HepG2 (cell line): ENCODE results near the gene UTP11. TPM values are rescaled to one million over a fixed set of nuclear protein-coding genes. Genes with fewer than 3 reads are reported as not detected.

ENCODE experiments used
- ATF1 ChIP-seq: IDR thresholded peaks from 2 replicates; pipeline ENCODE4 v1.6.1; 2016; ENCODE audit warnings: mild to moderate bottlenecking, control low read depth
- ATM ChIP-seq: fragments of 450-650 bp; IDR thresholded peaks from 2 replicates; pipeline ENCODE4 v1.7.1; 2017; ENCODE audit warnings: mild to moderate bottlenecking, borderline replicate concordance
- ISX ChIP-seq: sonication (generic); formaldehyde crosslinking; conservative IDR thresholded peaks from 2 replicates; pipeline ENCODE4 v1.5.0; 2020; ENCODE audit warnings: missing genetic modification reagents
- KLF6 ChIP-seq: IDR thresholded peaks from 2 replicates; pipeline ENCODE4 v1.8.0; 2016; ENCODE audit warnings: missing biosample characterization, missing genetic modification reagents
- MEF2D ChIP-seq: sonication (generic); formaldehyde crosslinking; IDR thresholded peaks from 2 replicates; pipeline ENCODE4 v1.5.1; 2020; ENCODE audit warnings: mild to moderate bottlenecking, missing genetic modification reagents
- MIXL1 ChIP-seq: IDR thresholded peaks from 2 replicates; pipeline ENCODE4 v1.6.1; 2016
- NFIB ChIP-seq: sonication (generic); formaldehyde crosslinking; IDR thresholded peaks from 2 replicates; pipeline ENCODE4 v1.9.0; 2021; ENCODE audit warnings: missing genetic modification reagents, mild to moderate bottlenecking, borderline replicate concordance
- NFKB2 ChIP-seq: sonication (generic); formaldehyde crosslinking; IDR thresholded peaks from 2 replicates; pipeline ENCODE4 v1.4.0; 2020; ENCODE audit warnings: missing genetic modification reagents, borderline replicate concordance
- RCOR2 ChIP-seq: IDR thresholded peaks from 2 replicates; pipeline ENCODE4 v1.6.1; 2016; ENCODE audit warnings: missing biosample characterization, missing genetic modification reagents
- SNAPC2 ChIP-seq: sonication (generic); formaldehyde crosslinking; IDR thresholded peaks from 2 replicates; pipeline ENCODE4 v1.8.1; 2022; ENCODE audit warnings: mild to moderate bottlenecking, missing genetic modification reagents
- SP4 ChIP-seq: sonication (generic); formaldehyde crosslinking; IDR thresholded peaks from 2 replicates; pipeline ENCODE4 v1.8.1; 2023; ENCODE audit warnings: mild to moderate bottlenecking, missing genetic modification reagents
- TCF7 ChIP-seq: sonication (generic); IDR thresholded peaks from 2 replicates; pipeline ENCODE4 v1.6.1; 2016; ENCODE audit warnings: antibody characterized with exemption, low read depth
- ZKSCAN1 ChIP-seq: fragments of 150-350 bp; IDR thresholded peaks from 2 replicates; pipeline ENCODE4 v1.6.1; 2014; ENCODE audit warnings: low read length
- ZMYM4 ChIP-seq: sonication (generic); formaldehyde crosslinking; IDR thresholded peaks from 2 replicates; pipeline ENCODE4 v1.8.1; 2023; ENCODE audit warnings: mild to moderate bottlenecking, missing genetic modification reagents
- ZNF468 ChIP-seq: sonication (generic); formaldehyde crosslinking; IDR thresholded peaks from 2 replicates; pipeline ENCODE4 v1.8.0; 2022; ENCODE audit warnings: mild to moderate bottlenecking, moderate library complexity, missing genetic modification reagents
- ZNF563 ChIP-seq: sonication (generic); formaldehyde crosslinking; IDR thresholded peaks from 2 replicates; pipeline ENCODE4 v1.8.0; 2022; ENCODE audit warnings: mild to moderate bottlenecking, moderate library complexity, missing genetic modification reagents
- ZNF616 ChIP-seq: sonication (generic); formaldehyde crosslinking; IDR thresholded peaks from 2 replicates; pipeline ENCODE4 v1.5.0; 2020; ENCODE audit warnings: low read depth, mild to moderate bottlenecking, missing genetic modification reagents
- ZNF773 ChIP-seq: sonication (generic); formaldehyde crosslinking; IDR thresholded peaks from 2 replicates; pipeline ENCODE4 v1.4.0; 2020; ENCODE audit warnings: missing genetic modification reagents, borderline replicate concordance
- ZNF777 ChIP-seq: sonication (generic); formaldehyde crosslinking; IDR thresholded peaks from 2 replicates; pipeline ENCODE4 v1.4.0; 2020; ENCODE audit warnings: missing genetic modification reagents
- polyA plus RNA-seq, 8 experiments: library from polyadenylated mRNA; depleted of rRNA in 3 of 8; stranded (reverse) in 7 of 8; unstranded in 1 of 8; fragments of >200 nt; fragmentation: Illumina TruSeq in 4 of 8; extraction: Trizol in 4 of 8; gene quantifications; 2 replicates each; pipeline versions ENCODE4 v1.2.1 to v1.2.3, GENCODE V29; 2011 to 2016; ENCODE audit warnings: low read depth in 4 of 8, missing spikeins in 1 of 8, mixed read lengths in 1 of 8; ENCODE audit not compliant: insufficient read depth in 1 of 8
- total RNA-seq, 5 experiments: library from RNA; depleted of rRNA; stranded (reverse); fragments of >200 nt; fragmentation: Illumina TruSeq; extraction: Trizol; gene quantifications; 2 replicates each; pipeline ENCODE4 v1.2.3, GENCODE V29; 2016; ENCODE audit warnings: low read depth in 1 of 5
- TF ChIP-seq, protein P1 (sequence below): sonication (generic); formaldehyde crosslinking; IDR thresholded peaks from 2 replicates; pipeline ENCODE4 v1.4.0; 2020; ENCODE audit warnings: missing genetic modification reagents, borderline replicate concordance
- TF ChIP-seq, protein P2 (sequence below): sonication (generic); formaldehyde crosslinking; IDR thresholded peaks from 2 replicates; pipeline ENCODE4 v1.9.0; 2021; ENCODE audit warnings: missing genetic modification reagents, mild to moderate bottlenecking, borderline replicate concordance
- TF ChIP-seq, protein P3 (sequence below): sonication (generic); formaldehyde crosslinking; IDR thresholded peaks from 2 replicates; pipeline ENCODE4 v1.4.0; 2020; ENCODE audit warnings: missing genetic modification reagents, mild to moderate bottlenecking, borderline replicate concordance
- TF ChIP-seq, protein P4 (sequence below): sonication (generic); formaldehyde crosslinking; IDR thresholded peaks from 2 replicates; pipeline ENCODE4 v1.5.1; 2020; ENCODE audit warnings: mild to moderate bottlenecking, missing genetic modification reagents

Gene UTP11
- total and polyA plus RNA-seq, 2 of the 13 experiments (the other 11 are each of a cell fraction or from before 2014, with no cell fraction given), result 13.5 to 44.8 TPM

DNA sequence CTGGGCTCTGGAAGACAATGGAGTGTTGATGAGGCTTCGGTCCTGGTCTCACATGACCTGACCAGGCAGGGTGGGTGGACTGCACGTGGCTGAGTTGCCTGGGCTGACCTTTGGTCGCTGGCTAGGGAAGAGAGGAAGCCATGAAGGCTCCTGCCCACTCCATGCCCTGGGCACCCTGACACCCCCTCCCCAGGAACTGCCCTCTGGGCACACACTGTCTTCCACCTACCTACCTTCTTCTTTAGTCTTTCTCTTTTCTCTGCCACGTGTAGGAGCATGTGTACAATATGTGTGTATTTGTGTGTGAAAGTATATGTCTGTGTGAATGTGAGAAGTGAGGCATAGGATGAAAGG, 19.0 kb downstream of the UTP11 start (continued):
- TF ChIP-seq, protein P1, sequence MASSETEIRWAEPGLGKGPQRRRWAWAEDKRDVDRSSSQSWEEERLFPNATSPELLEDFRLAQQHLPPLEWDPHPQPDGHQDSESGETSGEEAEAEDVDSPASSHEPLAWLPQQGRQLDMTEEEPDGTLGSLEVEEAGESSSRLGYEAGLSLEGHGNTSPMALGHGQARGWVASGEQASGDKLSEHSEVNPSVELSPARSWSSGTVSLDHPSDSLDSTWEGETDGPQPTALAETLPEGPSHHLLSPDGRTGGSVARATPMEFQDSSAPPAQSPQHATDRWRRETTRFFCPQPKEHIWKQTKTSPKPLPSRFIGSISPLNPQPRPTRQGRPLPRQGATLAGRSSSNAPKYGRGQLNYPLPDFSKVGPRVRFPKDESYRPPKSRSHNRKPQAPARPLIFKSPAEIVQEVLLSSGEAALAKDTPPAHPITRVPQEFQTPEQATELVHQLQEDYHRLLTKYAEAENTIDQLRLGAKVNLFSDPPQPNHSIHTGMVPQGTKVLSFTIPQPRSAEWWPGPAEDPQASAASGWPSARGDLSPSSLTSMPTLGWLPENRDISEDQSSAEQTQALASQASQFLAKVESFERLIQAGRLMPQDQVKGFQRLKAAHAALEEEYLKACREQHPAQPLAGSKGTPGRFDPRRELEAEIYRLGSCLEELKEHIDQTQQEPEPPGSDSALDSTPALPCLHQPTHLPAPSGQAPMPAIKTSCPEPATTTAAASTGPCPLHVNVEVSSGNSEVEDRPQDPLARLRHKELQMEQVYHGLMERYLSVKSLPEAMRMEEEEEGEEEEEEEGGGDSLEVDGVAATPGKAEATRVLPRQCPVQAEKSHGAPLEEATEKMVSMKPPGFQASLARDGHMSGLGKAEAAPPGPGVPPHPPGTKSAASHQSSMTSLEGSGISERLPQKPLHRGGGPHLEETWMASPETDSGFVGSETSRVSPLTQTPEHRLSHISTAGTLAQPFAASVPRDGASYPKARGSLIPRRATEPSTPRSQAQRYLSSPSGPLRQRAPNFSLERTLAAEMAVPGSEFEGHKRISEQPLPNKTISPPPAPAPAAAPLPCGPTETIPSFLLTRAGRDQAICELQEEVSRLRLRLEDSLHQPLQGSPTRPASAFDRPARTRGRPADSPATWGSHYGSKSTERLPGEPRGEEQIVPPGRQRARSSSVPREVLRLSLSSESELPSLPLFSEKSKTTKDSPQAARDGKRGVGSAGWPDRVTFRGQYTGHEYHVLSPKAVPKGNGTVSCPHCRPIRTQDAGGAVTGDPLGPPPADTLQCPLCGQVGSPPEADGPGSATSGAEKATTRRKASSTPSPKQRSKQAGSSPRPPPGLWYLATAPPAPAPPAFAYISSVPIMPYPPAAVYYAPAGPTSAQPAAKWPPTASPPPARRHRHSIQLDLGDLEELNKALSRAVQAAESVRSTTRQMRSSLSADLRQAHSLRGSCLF (CRISPR knock-in tag), result no peak
- no peak for TF ChIP-seq SNAPC2 (CRISPR knock-in tag)
- TF ChIP-seq ZNF777 (CRISPR knock-in tag), result no peak
- no peak for TF ChIP-seq ZNF616
- peak; percentile 85; the same call in 1 of the 2 replicates for TF ChIP-seq NFKB2 (CRISPR knock-in tag)
- TF ChIP-seq RCOR2 (CRISPR knock-in tag), result no peak
- TF ChIP-seq NFIB (CRISPR knock-in tag), result no peak
- TF ChIP-seq ZMYM4 (CRISPR knock-in tag), result no peak
- no peak for TF ChIP-seq ZNF468 (CRISPR knock-in tag)
- no peak for TF ChIP-seq TCF7
- no peak; the same call in 1 of the 2 replicates for TF ChIP-seq SP4 (CRISPR knock-in tag)
- no peak for TF ChIP-seq ZKSCAN1
- TF ChIP-seq, protein P2, sequence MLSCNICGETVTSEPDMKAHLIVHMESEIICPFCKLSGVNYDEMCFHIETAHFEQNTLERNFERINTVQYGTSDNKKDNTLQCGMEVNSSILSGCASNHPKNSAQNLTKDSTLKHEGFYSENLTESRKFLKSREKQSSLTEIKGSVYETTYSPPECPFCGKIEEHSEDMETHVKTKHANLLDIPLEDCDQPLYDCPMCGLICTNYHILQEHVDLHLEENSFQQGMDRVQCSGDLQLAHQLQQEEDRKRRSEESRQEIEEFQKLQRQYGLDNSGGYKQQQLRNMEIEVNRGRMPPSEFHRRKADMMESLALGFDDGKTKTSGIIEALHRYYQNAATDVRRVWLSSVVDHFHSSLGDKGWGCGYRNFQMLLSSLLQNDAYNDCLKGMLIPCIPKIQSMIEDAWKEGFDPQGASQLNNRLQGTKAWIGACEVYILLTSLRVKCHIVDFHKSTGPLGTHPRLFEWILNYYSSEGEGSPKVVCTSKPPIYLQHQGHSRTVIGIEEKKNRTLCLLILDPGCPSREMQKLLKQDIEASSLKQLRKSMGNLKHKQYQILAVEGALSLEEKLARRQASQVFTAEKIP (CRISPR knock-in tag), result no peak
- TF ChIP-seq ATM, result no peak
- TF ChIP-seq ISX (CRISPR knock-in tag), result no peak
- TF ChIP-seq MIXL1, result no peak
- TF ChIP-seq, protein P3, sequence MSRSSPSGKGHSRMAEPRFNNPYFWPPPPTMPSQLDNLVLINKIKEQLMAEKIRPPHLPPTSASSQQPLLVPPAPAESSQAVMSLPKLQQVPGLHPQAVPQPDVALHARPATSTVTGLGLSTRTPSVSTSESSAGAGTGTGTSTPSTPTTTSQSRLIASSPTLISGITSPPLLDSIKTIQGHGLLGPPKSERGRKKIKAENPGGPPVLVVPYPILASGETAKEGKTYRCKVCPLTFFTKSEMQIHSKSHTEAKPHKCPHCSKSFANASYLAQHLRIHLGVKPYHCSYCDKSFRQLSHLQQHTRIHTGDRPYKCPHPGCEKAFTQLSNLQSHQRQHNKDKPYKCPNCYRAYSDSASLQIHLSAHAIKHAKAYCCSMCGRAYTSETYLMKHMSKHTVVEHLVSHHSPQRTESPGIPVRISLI, result no peak
- no peak for TF ChIP-seq KLF6
- TF ChIP-seq ATF1 (CRISPR knock-in tag), result no peak
- TF ChIP-seq ZNF563, result no peak
- TF ChIP-seq MEF2D (CRISPR knock-in tag), result no peak
- TF ChIP-seq ZNF773 (CRISPR knock-in tag), result no peak
- TF ChIP-seq, protein P4, sequence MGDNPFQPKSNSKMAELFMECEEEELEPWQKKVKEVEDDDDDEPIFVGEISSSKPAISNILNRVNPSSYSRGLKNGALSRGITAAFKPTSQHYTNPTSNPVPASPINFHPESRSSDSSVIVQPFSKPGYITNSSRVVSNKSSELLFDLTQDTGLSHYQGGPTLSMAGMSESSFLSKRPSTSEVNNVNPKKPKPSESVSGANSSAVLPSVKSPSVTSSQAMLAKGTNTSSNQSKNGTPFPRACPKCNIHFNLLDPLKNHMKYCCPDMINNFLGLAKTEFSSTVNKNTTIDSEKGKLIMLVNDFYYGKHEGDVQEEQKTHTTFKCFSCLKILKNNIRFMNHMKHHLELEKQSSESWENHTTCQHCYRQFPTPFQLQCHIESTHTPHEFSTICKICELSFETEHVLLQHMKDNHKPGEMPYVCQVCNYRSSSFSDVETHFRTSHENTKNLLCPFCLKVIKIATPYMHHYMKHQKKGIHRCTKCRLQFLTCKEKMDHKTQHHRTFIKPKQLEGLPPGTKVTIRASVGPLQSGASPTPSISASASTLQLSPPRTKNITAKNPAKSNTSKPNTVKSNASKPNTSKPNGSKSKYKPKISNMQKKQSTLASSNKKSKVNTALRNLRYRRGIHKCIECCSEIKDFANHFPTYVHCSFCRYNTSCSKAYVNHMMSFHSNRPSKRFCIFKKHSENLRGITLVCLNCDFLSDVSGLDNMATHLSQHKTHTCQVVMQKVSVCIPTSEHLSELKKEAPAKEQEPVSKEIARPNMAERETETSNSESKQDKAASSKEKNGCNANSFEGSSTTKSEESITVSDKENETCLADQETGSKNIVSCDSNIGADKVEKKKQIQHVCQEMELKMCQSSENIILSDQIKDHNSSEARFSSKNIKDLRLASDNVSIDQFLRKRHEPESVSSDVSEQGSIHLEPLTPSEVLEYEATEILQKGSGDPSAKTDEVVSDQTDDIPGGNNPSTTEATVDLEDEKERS (CRISPR knock-in tag), result no peak
